PFSK-1 (cell line): ENCODE results near the gene TRIM32.

Experiments
- POLR2AphosphoS5 ChIP-seq: IDR thresholded peaks from 2 replicates; pipeline ENCODE4 v1.6.1; 2012; ENCODE audit warnings: low read depth, mild to moderate bottlenecking, control low read depth, low read length, moderate library complexity
- SIN3A ChIP-seq: IDR thresholded peaks from 2 replicates; pipeline ENCODE4 v1.6.1; 2012; ENCODE audit warnings: mild to moderate bottlenecking, low read length, moderate library complexity, borderline replicate concordance; ENCODE audit not compliant: insufficient read depth
- TAF1 ChIP-seq: IDR thresholded peaks from 2 replicates; pipeline ENCODE4 v1.6.1; 2012; ENCODE audit warnings: low read length, control low read depth, borderline replicate concordance; ENCODE audit not compliant: insufficient read depth
- TF ChIP-seq, protein P1 (sequence below), 2 experiments: IDR thresholded peaks; 2 replicates each; pipeline versions ENCODE4 v1.6.1 to v1.8.0; 2011 to 2012; ENCODE audit warnings: low read depth in 2 of 2, low read length in 2 of 2, control low read depth in 1 of 2, inconsistent platforms in 1 of 2, mild to moderate bottlenecking in 1 of 2, moderate library complexity in 1 of 2; ENCODE audit not compliant: insufficient read depth in 1 of 2

DNA sequence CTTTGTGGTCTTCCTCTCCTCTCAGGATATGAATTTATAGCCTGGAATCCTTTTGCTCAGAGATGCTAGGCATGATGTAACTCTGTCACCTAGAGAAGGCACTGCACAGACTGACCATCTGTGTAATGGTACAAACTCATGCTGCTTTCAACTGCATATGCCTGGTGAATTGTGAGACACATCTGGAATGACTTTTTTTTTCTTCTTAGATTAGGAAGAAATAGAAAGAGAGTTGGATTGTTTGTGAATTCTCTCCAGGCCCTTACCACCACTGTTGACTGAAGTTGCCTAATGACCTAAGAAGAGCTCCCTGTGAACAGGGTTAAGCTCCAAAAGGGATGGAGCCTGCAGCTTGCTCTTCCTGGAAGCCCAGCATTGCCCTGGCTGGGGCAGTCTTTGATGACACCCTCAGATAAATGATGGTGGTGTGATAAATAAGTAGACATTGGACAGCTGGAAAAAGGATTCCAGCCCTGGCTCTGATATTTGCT is 47.8 kb upstream of the TRIM32 start:
- TF ChIP-seq, protein P1, sequence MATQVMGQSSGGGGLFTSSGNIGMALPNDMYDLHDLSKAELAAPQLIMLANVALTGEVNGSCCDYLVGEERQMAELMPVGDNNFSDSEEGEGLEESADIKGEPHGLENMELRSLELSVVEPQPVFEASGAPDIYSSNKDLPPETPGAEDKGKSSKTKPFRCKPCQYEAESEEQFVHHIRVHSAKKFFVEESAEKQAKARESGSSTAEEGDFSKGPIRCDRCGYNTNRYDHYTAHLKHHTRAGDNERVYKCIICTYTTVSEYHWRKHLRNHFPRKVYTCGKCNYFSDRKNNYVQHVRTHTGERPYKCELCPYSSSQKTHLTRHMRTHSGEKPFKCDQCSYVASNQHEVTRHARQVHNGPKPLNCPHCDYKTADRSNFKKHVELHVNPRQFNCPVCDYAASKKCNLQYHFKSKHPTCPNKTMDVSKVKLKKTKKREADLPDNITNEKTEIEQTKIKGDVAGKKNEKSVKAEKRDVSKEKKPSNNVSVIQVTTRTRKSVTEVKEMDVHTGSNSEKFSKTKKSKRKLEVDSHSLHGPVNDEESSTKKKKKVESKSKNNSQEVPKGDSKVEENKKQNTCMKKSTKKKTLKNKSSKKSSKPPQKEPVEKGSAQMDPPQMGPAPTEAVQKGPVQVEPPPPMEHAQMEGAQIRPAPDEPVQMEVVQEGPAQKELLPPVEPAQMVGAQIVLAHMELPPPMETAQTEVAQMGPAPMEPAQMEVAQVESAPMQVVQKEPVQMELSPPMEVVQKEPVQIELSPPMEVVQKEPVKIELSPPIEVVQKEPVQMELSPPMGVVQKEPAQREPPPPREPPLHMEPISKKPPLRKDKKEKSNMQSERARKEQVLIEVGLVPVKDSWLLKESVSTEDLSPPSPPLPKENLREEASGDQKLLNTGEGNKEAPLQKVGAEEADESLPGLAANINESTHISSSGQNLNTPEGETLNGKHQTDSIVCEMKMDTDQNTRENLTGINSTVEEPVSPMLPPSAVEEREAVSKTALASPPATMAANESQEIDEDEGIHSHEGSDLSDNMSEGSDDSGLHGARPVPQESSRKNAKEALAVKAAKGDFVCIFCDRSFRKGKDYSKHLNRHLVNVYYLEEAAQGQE (IDR thresholded peaks at IDR 0.05; ENCODE audit: insufficient read depth in 1 of 2, low read depth in 2 of 2, low read length in 2 of 2), result no peak
- no peak for TF ChIP-seq TAF1
- no peak for TF ChIP-seq SIN3A
- no peak for TF ChIP-seq POLR2AphosphoS5
